ENCODE measurements around the gene PLOD2. TPM values are rescaled to one million over a fixed set of nuclear protein-coding genes. Genes with fewer than 3 reads are reported as not detected.

The PLOD2 gene
- total RNA-seq, 1 donor: 393 TPM

DNA sequence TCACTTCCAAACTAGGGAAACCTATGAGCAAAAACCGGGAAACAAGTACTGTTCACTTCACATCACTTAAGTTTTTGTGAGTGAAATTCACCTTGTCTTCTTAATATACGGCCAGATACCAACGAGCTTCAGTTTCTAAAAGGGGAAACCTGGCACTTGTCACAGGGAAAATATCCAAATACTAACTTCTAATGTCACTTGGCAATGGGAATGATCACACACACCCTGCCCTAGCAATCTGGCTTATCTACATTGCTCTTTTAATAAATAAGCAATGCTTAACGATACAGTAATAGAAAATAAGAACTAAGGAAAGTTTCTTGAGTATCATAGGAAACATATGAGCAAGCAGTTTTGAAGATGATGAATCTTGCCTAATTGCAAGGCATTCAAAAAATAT is 34.6 kb upstream of the PLOD2 start:
- DNase-seq (ENCODE audit: low read depth): no peak
- H3K4me3 ChIP-seq (ENCODE audit: low read depth, low read length): no peak overlapping the region
- TF ChIP-seq, protein P1, sequence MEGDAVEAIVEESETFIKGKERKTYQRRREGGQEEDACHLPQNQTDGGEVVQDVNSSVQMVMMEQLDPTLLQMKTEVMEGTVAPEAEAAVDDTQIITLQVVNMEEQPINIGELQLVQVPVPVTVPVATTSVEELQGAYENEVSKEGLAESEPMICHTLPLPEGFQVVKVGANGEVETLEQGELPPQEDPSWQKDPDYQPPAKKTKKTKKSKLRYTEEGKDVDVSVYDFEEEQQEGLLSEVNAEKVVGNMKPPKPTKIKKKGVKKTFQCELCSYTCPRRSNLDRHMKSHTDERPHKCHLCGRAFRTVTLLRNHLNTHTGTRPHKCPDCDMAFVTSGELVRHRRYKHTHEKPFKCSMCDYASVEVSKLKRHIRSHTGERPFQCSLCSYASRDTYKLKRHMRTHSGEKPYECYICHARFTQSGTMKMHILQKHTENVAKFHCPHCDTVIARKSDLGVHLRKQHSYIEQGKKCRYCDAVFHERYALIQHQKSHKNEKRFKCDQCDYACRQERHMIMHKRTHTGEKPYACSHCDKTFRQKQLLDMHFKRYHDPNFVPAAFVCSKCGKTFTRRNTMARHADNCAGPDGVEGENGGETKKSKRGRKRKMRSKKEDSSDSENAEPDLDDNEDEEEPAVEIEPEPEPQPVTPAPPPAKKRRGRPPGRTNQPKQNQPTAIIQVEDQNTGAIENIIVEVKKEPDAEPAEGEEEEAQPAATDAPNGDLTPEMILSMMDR (IDR thresholded peaks at IDR 0.05; ENCODE audit: insufficient read depth, low read depth, low read length): no peak

GRCh38 chr3:146195030-146195429 is 34.0 kb upstream of the PLOD2 start:
- TF ChIP-seq, protein P1 (IDR thresholded peaks at IDR 0.05; ENCODE audit: insufficient read depth, low read depth, low read length): no peak
- H3K4me3 ChIP-seq (ENCODE audit: low read depth, low read length): no peak overlapping the region
- no peak for DNase-seq (ENCODE audit: low read depth)

- no peak overlapping the region for H3K4me3 ChIP-seq (ENCODE audit: low read depth, low read length)
- TF ChIP-seq, protein P1 (IDR thresholded peaks at IDR 0.05; ENCODE audit: insufficient read depth, low read depth, low read length): no peak
- DNase-seq (ENCODE audit: low read depth): no peak
Observed at GRCh38 chr3:146191051-146191450, 30.1 kb upstream of the PLOD2 start.

- DNase-seq (ENCODE audit: low read depth): peak; percentile 63
- H3K4me3 ChIP-seq (ENCODE audit: low read depth, low read length): no peak overlapping the region
- TF ChIP-seq, protein P1 (IDR thresholded peaks at IDR 0.05; ENCODE audit: insufficient read depth, low read depth, low read length): peak; percentile 79
Observed at GRCh38 chr3:146189519-146190173, 28.7 kb upstream of the PLOD2 start.

DNA sequence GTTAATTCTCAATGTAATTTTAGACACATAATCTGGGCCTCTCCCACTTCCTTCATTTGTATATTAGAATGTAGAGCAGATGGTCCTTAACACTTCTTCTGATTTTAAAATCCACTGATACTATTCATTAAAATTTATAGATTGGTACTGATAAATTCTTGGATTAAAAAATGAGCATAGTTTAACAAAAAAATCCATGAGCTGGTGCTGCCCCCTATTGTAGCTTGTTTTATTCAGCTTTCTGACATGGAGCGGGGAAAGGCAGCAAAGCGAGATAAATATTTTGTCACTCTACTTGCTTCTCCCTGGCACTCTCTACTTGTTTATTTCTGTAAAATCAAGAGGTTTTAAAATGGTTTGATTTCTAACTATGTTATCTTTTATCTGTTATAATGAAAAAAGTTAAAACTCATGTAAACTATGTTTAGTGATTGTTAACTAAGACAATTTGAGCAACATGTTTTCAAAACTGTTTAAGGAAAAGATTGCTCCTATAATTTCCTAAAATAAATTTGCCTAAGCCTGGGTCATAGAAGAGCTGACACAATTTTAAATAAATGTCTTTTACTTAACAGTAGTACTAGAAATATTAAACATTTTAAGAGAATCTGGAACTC is 26.5 kb upstream of the PLOD2 start:
- DNase-seq (ENCODE audit: low read depth): peak; percentile 48
- TF ChIP-seq, protein P1 (IDR thresholded peaks at IDR 0.05; ENCODE audit: insufficient read depth, low read depth, low read length): peak; percentile 62
- H3K4me3 ChIP-seq (ENCODE audit: low read depth, low read length): no peak overlapping the region

GRCh38 chr3:146184241-146185015 is 23.4 kb upstream of the PLOD2 start:
- peak; percentile 29 for DNase-seq (ENCODE audit: low read depth)
- no peak overlapping the region for H3K4me3 ChIP-seq (ENCODE audit: low read depth, low read length)
- TF ChIP-seq, protein P1 (IDR thresholded peaks at IDR 0.05; ENCODE audit: insufficient read depth, low read depth, low read length): no peak
